Esophagus squamous epithelium (tissue), 4 donors: Measurements from ENCODE around the gene CSTPP1.

Experiments
- POLR2A ChIP-seq, 4 donors: fragments of 450-650 bp; IDR thresholded peaks; one replicate each; pipeline ENCODE4 v1.6.1; 2017; ENCODE audit warnings: antibody characterized with exemption in 4 of 4, mild to moderate bottlenecking in 4 of 4, moderate library complexity in 3 of 4
- TF ChIP-seq, protein P1 (sequence below), 6 experiments: fragments of 450-650 bp in 4 of 6; fragments of 200-600 bp in 2 of 6; sonication (generic) in 2 of 6; IDR thresholded peaks; one replicate each; pipeline ENCODE4 v1.5.1; 2016 to 2019; ENCODE audit warnings: antibody characterized with exemption in 6 of 6, mild to moderate bottlenecking in 4 of 6, moderate library complexity in 4 of 6

DNA sequence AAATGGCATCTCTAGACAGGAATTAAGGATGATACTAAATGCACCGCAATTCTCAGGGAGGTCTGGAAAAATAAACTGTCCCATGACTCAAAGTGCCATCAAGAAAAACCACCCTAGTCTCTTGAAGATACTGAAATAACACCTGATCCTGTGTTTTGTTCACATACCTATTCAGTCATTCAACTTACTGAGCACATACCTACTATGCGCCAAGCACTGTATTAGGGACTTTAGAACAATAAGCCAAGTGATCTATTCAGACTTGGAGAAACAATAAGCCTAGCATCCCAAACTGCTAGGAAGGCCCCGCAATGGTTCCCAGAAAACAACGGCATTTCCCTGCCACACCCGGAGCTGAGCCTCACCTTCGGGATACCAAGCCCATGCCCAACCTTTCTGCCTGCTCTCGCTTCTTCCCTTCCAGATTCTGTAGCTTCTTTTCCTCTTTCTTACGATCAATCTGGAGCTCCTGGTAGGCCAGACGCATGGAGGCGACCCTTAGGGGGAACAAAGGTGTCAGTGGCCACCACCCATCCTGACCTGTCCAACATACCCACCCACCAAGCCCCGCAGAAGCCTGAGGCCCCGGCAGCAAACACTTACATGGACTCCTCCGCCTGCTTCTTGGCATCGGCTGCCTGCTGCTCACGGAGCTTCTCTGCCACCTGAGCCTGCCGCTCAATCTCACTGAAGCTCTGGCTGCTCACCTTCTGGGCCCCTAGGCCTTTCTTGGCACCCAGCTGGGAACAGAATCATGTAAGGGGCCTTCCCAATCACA lies 234.7 kb downstream of the CSTPP1 start:
- TF ChIP-seq, protein P1, sequence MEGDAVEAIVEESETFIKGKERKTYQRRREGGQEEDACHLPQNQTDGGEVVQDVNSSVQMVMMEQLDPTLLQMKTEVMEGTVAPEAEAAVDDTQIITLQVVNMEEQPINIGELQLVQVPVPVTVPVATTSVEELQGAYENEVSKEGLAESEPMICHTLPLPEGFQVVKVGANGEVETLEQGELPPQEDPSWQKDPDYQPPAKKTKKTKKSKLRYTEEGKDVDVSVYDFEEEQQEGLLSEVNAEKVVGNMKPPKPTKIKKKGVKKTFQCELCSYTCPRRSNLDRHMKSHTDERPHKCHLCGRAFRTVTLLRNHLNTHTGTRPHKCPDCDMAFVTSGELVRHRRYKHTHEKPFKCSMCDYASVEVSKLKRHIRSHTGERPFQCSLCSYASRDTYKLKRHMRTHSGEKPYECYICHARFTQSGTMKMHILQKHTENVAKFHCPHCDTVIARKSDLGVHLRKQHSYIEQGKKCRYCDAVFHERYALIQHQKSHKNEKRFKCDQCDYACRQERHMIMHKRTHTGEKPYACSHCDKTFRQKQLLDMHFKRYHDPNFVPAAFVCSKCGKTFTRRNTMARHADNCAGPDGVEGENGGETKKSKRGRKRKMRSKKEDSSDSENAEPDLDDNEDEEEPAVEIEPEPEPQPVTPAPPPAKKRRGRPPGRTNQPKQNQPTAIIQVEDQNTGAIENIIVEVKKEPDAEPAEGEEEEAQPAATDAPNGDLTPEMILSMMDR (IDR thresholded peaks at IDR 0.05) = no peak
- TF ChIP-seq POLR2A (IDR thresholded peaks at IDR 0.05) = no peak
